Measurements from ENCODE around the gene DHX8. TPM values are rescaled to one million over a fixed set of nuclear protein-coding genes. Genes with fewer than 3 reads are reported as not detected.

The DHX8 gene
- total RNA-seq, 1 experiment from 2014 or later: 54.1 TPM

- Histone ChIP-seq H3K27ac (ENCODE audit: insufficient read length, low read depth, low read length) (no peak overlapping the region), H2BK120ac (ENCODE audit: low read depth, low read length, poor library complexity, severe bottlenecking) (no peak overlapping the region), H3K9ac (ENCODE audit: extremely low read depth, insufficient read length, low read length) (no peak overlapping the region), H3K56ac (ENCODE audit: insufficient read length, low read depth, low read length) (no peak overlapping the region), H3K79me2 (ENCODE audit: insufficient read depth, low read length) (no peaks in the 10 kb centered on the region), H4K8ac (replicated peaks; ENCODE audit: insufficient read length, low read depth, low read length) (no peak overlapping the region), H3K4ac (ENCODE audit: low read depth, low read length) (no peak overlapping the region), H3K27me3 (ENCODE audit: insufficient read depth, low read length) (no peaks in the 10 kb centered on the region), H2BK5ac (ENCODE audit: insufficient read length, low read length) (no peak overlapping the region), H3K9me3 (ENCODE audit: control insufficient read depth, low read depth, low read length) (no peaks in the 10 kb centered on the region), H3K4me1 (ENCODE audit: insufficient read depth, low read length) (no peaks in the 10 kb centered on the region), H2BK12ac (ENCODE audit: insufficient read length, low read depth, low read length) (no peak overlapping the region), H4K20me1 (ENCODE audit: control insufficient read depth, insufficient read depth, insufficient read length) (no peaks in the 10 kb centered on the region), H3K18ac (ENCODE audit: insufficient read length, low read depth, low read length) (no peak overlapping the region), H2AK5ac (ENCODE audit: insufficient read length, low read length) (no peak overlapping the region), H3K23ac (ENCODE audit: insufficient read length, low read depth, low read length) (no peak overlapping the region), H2BK15ac (ENCODE audit: low read depth, low read length) (no peak overlapping the region), H4K5ac (ENCODE audit: insufficient read length, low read depth, low read length) (no peak overlapping the region), H2AFZ (ENCODE audit: low read length) (no peak overlapping the region), H2BK20ac (ENCODE audit: low read depth, low read length, poor library complexity, severe bottlenecking) (no peak overlapping the region), H3K4me2 (ENCODE audit: insufficient read depth, insufficient read length, low read length) (no peak overlapping the region), H3T11ph (ENCODE audit: low read length) (no peak overlapping the region), H3K79me1 (ENCODE audit: insufficient read depth, low read depth, low read length, poor library complexity, severe bottlenecking) (no peaks in the 10 kb centered on the region), H3K23me2 (ENCODE audit: insufficient read length, low read depth, low read length, poor library complexity, severe bottlenecking) (peaks cover 3% of the 10 kb centered on the region), H4K91ac (ENCODE audit: insufficient read length, low read depth, low read length) (no peak overlapping the region), H3K14ac (ENCODE audit: insufficient read depth, low read length) (no peak overlapping the region)
- no CpG with 5 or more reads among the region's 5 CpGs for WGBS (ENCODE audit: extremely low coverage, insufficient read length, low lambda C conversion rate)
- no peak overlapping the region for H3K4me3 Mint-ChIP-seq
- no peaks in the 10 kb centered on the region for H3K36me3 Mint-ChIP-seq (ENCODE audit: insufficient read depth in 1 of 3, low read depth in 3 of 3)
- no peak overlapping the region for H3K27ac Mint-ChIP-seq
- no peak for DNase-seq
- H3K9me3 Mint-ChIP-seq: no peaks in the 10 kb centered on the region
- TF ChIP-seq CTCF (conservative IDR thresholded peaks at IDR 0.05): no peak
- peaks cover 37 to 39% of the 10 kb centered on the region in 2 experiments for H3K4me1 Mint-ChIP-seq
- H3K27me3 Mint-ChIP-seq (ENCODE audit: low read depth): no peaks in the 10 kb centered on the region; the same call in 1 of the 2 replicates
Measured at GRCh38 chr17:43574896-43575525, 91.2 kb downstream of the DHX8 start.

Other genes starting within 250 kb of the DHX8 start
- 6,078 and 6,186 TPM in 2 replicates for gene RNU2-1, start 250.0 kb upstream of the DHX8 start, total RNA-seq (2021)
- 6.2 and 6.4 TPM in 2 replicates for gene ARL4D, start 85.0 kb upstream of the DHX8 start, total RNA-seq (2021)
- 74.4 and 78.4 TPM in 2 replicates for gene ETV4, start 62.4 kb downstream of the DHX8 start, total RNA-seq (2021)
- not detected in 2 replicates for gene MEOX1, start 177.9 kb downstream of the DHX8 start, total RNA-seq (2021)

Data from H9 (cell line).